Stimulated activated CD8-positive, alpha-beta memory T cell treated with anti-CD3 and anti-CD28 coated beads, Interleukin-4, amount 100 ng/mL, for 1 hour (primary cell): Measurements from ENCODE around the gene ZNF740.

ENCODE experiments used
- DNase-seq, 2 donors: peaks; one replicate each; pipeline ENCODE4 v3.0.0-alpha.2; 2020; ENCODE audit warnings: low read depth in 2 of 2, low spot score in 1 of 2

ZNF740 gene

DNA sequence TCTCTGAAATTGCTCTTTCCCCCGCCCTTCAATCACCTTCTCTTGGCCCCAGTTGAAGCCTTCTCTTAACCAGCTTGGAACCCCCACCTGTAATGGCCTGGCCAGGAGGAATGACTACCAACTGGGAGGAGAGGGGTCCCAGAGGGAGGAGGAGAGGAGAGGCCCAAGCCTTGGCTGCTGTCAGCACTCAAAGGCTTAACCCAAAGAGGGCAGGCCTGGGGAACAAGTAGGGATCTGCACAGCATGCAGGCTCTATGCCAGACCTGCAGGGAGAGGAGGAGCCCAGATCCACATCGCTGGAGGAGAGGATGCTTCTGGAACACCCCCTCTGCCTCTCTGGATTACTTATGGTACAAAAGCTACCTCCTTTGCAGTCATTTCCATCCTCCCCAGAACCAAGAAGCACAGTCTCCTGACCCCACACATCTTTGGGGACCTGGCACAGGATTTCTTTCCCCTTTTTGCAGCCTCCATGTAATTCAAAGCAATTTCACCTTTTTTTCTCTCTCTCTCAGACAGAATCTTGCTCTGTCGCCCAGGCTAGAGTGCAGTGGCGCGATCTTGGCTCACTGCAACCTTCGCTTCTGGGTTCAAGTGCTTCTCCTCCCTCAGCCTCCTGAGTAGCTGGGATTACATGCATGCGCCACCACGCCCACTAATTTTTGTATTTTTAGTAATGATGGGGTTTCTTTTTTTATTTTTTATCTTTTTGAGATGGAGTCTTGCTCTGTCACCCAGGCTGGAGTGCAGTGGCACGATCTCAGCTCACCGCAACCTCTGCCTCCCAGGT is 45.3 kb downstream of the ZNF740 start:
- DNase-seq = no peak

DNA sequence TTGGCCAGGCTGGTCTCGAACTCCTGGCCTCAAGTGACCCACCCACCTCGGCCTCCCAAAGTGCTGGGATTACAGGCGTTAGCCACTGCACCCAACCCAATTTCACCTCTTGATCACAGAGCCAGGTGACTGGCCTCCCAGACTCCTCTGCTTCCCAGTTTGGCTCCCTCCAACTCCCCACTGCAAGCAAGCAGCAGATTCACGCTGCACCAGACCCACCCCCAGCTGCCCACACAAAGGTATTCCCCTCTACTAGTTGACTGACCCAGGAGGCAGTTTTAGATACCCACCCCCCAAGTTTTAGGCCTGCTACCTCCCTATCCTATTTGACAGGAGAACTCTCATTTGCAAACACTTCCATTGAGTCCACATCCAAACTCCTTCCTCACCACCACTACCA is 46.3 kb downstream of the ZNF740 start:
- DNase-seq = no peak

DNA sequence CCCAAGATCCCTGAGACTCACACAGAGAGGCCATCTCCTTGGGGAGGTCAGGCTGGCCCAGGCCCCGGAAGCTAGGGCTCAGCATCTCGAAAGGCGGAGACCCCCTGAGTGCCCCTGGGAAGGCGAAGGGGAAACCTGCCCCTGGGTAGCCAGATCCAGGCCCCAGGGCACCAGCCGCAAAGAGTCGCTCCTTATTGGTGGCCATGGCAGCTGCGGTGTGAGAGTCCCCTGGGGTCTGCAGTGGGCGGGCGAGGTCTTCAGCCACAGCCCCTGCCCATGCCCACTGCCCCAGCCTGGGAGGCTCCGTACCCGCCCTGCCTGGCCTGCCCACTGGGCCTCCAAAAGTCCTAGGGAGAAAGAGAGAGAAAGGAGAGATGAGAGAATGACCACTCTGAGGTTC is 46.8 kb downstream of the ZNF740 start:
- no peak for DNase-seq

DNA sequence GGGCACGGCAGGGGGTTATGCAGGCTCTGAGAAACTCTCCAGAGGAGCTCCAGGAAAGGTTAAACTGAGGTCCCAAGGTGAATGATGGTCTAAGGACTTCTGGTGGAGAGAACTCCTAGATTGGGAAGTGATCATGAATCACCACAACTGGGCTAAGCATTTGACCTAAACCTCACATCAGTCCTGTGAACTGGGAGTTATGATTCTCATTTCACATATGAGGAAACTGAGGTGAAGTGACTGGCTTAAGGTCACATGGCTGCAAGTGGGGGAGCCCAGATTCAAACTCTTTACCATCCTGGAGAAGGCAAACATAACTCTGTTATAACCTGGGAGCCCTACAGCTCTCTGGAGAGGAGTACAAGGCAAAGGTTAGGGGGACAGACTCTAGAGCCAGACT is 47.3 kb downstream of the ZNF740 start:
- DNase-seq = no peak

DNA sequence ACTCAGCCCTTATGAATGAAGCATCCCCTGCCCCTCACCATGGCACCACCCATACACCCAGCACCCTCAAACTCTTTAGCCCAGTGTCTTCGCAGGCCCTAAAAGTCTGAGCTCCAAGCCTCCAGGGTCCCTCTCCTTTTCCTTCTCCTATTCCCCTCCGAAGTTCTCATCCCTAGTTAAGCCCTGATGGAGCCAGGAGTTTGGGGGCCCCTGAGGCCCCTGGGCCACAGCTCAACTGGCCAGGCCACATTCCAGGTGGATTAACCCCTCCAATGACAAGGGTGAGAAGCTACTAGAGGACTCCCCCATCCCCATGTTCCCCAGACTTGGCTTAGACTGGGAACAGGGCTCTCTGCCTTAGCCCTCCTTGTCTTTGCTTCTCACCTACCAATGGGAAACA is 48.9 kb downstream of the ZNF740 start:
- DNase-seq = no peak

DNA sequence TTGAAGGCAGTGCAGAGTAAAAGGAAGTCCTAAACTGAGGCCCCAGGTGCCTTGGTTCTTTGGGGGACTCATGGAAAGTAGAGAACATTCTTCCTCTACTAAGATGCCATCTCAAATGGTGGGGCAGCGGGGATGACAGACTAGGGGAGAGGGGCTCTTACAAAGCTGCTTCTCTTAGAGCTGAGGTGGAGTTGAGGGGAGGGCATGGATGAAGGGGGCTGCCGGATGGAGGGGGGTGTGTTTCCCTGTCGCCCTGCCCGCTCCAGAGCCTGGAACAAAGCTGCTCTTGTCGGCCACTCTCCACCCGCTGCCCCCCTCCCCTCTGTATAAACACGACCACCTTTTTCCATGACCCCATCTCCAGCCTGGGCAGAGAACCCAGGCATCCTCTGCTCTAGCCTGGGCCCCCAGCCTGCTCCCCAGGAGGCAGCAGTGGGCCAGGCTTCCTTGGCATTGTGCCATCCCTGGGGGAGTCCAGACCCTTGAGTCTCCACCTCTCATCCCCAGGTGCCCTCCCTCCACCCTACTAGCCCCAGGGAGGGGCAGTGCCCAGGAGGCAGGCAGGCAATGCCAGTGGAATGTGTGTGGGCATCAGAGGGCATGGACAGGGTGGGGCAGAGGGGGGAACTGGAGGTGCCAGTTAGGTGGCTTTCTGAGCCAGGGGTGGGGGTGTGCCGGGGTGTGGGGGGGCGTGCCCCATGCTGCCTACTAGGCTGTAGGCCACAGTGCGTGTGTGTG is 49.8 kb downstream of the ZNF740 start:
- DNase-seq = no peak

DNA sequence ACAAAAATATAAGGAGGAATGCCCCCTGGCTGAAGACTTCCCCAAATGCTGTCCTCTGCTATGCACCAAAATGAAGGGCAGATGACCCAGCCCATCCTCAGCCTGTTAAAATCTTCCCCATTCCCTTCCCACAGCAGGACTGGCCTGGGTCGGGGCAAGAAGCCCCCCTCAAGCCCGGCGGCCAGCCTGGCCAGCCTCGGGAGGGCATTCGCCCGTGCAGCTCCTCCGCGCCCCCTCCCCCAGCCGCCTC is 51.1 kb downstream of the ZNF740 start:
- no peak for DNase-seq

DNA sequence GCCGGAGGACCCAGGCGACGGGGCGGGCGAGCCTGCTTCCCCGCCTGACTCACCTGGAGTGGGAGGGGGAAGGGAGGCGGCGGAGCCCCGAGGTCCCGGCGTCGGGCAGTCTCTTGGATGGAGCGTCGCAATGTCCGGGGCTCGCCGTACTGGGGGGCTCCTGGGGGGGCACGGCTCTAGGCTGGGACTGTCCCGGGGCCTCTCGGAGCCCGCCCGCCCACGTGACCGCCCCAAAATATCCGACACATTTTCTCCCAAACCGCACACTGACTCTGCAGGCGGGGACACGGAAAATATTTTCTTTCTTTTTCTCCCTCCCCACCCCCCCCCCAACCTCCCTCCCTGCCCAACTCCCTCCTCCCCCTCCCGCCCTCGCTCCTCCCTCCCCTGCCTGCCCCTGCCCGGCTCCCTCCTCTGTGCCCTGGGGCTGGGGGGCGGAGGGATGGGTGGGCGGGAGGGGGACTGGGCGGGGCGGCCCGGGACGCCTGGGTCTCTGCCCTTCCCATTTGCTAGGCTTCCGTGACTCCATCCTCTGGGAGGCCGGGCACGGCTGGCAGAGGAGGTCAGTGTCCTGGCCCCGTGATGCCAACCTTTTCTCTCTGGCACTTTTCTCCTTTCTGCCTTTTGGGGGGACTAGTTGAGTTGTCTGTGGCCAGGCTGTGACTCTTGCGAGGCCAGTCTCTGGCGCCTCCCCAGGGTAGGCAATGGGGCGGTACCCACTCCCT is 51.6 kb downstream of the ZNF740 start, which contains the start of gene RARG:
Gene RARG (minus strand): TSS at position 289 of the 725 bp plus-strand sequence. CDS start 4,664 bp downstream, outside the sequence.
- no peak for DNase-seq

DNA sequence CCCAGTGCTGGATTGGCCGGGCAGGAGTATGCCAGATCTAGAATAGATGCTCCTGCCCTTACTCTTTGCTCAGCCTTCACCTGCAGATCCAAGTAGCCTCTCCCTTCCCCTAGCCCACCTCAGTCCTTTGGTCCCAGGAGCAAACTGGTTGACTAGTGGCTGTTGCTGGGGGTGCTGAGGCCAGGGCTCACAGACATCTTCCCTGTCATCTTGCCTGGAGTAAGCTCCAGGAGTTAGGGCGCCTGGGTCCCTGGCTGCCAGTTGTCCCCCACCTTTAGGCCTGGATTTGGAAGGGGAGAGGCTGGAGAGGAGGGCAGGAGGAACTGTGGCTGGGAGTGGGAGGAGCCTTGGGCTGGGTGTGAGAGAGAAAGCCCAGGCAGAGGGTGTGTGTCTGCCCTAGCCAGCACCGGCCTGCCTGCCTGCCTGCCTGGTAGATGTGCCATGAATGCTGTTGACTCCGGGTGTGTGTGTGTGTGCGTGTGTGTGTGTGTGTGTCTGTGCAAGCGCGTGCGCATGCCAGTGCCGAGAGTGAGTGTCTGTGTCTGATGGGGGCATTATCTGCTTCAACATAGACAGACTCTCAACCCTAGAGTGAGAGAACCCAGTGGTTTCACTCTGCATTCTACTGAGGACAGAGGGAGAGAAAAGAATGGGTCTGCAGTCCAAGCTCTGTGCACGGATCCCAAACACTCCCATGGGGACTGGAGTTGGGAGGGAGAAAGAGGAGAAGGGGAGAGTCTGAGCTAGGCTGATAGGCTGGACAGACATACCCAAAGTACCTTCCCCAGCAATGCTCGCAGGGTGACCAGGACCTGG is 52.3 kb downstream of the ZNF740 start:
- DNase-seq = no peak

DNA sequence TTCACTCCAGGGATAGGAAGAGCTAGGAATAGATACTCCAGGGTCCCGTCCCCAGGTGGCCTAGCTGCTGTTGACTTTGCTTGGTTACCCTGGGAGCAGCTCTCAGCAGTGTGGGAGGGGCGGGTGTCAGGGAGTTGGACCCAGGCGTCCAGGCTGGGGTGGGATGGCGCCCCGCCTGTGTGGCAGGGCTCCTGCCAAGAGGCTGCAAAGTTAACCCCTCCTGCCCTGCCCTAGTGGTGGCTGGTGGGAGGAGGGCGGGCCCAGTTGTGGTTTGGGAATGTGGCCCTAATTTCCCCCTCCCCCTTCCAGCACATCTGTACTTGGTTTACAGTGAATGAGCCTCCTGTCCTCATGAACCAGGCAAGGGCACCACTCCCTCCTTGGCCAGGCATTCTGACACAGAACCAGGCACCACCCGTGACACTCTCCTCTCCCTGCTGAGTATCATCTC is 53.2 kb downstream of the ZNF740 start:
- no peak for DNase-seq

DNA sequence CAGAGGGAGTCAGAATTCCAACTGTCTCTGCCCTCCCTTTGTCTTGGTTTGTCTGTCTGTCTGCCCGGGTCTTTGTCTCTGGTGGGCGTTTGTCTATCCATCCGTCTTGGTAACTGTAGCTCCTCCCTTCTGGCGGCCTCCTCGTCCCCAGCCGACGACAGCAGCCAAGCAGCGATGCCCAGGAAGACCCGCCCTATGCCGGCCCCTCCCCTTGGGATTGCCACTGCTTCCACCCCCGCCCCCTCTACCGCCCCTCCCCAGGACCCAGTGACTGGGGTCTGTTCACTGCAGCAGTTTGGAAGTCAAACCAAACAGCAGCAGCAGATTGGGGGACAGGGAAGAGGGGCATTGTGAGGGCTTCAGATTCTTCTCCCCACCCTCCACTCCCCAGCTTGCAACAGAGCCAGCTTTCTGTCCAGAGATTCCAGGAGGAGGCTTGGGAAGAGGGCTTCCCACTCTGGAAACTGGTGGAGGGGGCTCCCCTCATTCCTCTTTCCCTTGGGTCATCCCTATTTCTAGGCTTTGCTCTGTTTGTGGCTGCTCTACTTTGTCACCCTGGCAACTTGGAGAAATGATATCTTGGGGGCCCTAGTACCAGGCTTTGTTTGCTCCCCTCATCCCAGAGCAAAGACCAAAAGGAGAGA is 53.9 kb downstream of the ZNF740 start:
- no peak for DNase-seq

DNA sequence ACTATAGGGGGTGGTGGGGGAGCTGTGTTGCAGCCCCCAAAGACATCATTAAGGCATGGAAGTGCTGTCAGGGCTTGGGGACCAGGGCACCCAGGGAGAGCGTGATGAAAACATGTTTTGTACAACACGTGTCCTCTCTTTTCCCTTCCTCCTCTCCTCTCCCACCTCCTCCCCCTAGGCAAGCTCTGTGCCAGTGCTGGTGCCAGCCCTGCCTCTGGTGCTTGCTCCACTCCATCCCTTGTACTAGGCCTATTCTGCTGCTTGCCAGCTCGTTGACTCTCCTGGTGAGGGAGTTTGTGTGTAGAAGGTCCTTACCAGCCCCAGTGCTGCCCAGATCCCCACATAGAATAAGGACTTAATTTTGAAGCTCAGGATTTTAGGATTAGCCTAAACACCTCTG is 54.6 kb downstream of the ZNF740 start:
- no peak for DNase-seq

DNA sequence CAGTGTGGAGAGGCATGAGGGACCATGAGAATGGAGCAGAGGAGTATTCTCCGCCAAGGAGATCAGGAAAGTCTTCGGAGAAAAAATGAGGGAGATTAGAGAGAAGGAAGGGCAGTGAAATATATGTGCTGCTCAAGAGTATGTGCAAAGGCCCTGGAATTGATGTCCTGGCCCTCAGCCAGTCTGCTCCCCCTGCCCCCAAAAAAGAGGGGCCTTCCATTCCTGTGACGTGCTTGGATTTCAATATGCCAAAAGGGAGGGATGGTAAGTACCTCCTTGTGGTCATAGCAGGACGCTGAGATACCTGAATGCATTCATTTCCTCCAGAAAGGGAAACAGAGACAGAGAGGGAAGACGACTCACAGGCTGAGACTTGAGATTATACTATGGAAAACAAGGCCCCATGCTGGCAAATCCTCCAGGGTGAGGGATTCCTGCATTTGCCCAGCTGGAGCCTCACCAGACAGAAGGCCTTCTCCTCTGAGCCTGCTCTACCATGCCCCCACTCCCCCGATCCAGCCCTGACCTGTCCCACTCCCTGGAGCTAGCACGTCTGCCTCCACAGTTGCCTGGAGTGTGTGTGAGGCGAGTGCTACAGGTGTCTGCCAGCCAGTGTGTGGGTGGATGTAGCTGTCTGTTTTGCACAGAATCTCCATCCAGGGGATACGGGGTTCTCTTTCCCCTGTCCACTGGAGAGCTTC is 55.4 kb downstream of the ZNF740 start:
- no peak for DNase-seq

DNA sequence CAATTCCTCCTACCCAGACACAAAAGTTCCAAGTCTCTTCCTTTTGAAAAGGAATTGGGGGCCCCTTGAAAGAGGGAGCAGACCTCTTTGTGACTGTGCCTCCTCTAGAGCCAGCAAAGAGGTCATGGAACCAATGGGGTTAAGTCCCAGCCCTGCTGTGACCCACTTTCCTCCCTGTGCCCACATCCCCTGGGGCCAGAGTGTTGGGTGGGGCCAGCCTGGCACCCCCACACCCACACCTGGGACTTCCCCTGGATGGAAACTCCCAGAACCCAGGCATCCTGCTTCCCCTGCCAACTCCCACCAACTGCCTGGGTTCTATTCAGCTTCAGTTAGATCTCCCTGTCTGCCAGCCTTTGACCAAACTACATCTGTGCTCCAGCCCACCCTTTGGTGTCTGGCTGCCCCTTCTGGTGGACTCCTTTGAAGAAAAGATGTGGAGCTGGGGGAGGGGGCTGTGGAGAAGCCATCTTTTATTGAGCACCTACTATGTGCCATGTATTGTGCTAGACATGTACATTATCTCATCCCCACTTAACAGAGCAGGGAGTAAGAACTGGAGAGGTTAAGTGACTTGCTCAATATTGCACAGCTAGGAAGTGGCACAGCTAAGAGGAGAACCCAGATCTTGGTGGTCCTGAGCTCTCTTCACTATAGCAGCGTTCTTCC is 56.1 kb downstream of the ZNF740 start:
- DNase-seq = no peak

DNA sequence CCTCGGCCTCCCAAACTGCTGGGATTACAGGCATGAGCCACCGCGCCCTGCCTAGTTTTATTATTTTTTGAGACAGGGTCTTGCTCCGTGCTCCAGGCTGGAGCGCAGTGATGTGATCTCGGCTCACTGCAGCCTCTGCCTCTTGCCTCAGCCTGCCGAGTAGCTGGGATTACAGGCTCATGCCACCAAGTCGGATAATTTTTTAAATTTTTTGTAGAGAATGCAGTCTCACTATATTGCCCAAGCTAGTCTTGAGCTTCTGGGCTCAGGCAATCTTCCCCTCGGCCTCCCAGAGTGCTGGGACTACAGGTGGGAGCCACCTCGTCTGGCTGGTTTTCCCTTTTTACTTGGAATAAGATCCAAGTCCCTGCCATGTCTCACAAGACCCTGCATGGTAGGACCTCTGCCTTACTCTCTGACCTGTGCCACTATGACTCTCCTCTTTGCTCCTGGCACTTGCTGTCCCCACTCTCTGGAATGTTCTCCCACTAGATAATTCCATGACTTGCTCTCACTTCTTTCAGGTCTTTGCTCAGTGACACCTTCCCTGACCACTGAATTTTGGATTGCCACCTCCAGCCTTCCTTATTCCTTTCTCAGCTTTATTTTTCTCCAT is 59.2 kb downstream of the ZNF740 start:
- no peak for DNase-seq

DNA sequence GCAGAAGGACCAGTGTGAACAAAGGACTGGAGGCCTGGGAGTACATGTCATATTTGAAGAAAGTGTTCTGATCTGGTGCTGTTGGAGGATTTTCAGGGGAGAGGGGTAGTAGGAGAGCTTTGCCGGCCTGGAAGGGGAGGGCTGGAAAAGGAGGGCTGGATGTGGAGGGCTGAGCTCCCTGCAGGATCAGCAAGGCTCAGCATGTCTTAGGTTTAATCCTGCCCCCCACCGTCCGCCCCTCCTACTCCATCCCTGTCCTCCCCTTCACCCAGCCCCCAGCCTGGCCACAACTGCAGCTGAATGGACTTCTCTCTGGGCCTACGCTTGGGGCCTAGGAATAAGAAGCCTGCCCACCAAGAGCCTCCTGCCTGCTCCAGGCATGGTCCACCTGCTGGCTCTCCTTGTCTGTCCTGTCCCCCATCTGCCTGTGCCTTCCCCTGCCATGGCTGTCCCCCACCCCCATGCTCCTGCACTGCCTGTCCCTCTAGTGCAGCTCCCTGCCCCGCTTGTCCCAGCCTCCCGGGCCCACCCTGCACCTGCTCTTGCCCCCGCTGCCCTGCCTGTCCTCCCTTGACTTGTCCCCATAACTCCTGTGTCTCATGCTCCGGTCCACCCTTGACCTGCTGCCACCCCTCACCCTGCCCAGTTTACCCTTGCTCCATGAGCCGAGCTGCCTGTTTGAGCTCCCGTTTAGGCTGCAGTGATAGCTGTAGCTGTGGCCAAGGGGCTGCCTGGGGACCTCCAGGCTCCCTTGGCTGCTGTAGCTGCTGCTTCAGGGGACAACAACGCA is 61.3 kb downstream of the ZNF740 start:
- DNase-seq = no peak

DNA sequence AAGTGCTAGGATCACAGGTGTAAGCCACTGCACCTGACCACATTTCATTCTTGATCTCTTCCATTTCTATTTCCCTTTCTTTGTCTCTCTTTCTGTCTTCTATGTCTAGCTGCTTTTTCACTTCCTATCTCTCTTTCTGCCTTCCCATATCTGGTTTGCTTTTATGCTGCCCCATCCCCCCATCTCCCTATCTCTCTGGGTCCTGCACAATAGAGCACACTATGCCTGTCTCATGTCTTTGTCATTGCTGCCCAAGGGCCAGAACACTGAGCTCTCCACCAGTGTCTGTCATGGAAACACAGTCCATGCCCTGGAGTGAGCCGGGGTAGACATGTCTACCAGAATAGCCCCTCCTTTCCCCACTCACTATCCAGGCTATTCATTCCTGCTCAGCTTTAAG is 63.8 kb downstream of the ZNF740 start:
- no peak for DNase-seq
